ENCODE measurements around the gene MICAL2.

DNA sequence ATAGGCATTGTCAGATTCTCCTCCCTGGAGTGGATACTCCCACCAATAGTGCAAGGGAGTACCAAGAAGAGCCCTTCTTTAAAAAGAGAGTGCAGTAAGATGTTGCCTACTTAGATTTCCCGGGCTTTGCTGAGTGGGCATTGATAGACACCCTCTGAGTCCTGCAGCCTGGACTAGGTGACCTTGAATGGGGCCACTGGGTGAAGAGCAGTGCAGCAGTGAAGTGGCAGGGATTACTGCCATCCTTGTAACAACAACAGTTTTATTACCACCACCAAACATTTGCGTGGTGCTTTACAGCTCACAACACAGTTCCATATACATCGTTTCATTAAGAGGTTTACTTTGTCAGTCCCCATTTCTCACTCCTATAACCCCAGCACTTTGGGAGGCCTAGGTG is 59.4 kb downstream of the MICAL2 start:
- no peak for TF ChIP-seq CTCF (IDR thresholded peaks at IDR 0.05)
- TF ChIP-seq POLR2A (IDR thresholded peaks at IDR 0.05), result no peak

Measured in thyroid gland (tissue), 4 donors.